Frontal cortex (tissue), 4 donors: ENCODE results near the gene PTPRJ. TPM values are rescaled to one million over a fixed set of nuclear protein-coding genes. Genes with fewer than 3 reads are reported as not detected.

Experiments
- DNase-seq, 2 donors: peaks; one replicate each; pipeline ENCODE4 v3.0.0; 2012; ENCODE audit warnings: low spot score in 2 of 2
- FAIRE-seq: peaks from 2 replicates; lab custom pipeline; 2012; peaks lifted over from hg19 to GRCh38; lab: Jason Lieb, UNC
- total RNA-seq: library from RNA; depleted of rRNA; stranded (reverse); fragments of >200 nt; gene quantifications from one replicate; pipeline ENCODE4 v1.2.3, GENCODE V29; 2014
- donor health status: control.
- donor health status: control.
- donor health status: control.

The PTPRJ gene
- total RNA-seq, 1 donor from 2014 or later: 17.1 TPM

DNA sequence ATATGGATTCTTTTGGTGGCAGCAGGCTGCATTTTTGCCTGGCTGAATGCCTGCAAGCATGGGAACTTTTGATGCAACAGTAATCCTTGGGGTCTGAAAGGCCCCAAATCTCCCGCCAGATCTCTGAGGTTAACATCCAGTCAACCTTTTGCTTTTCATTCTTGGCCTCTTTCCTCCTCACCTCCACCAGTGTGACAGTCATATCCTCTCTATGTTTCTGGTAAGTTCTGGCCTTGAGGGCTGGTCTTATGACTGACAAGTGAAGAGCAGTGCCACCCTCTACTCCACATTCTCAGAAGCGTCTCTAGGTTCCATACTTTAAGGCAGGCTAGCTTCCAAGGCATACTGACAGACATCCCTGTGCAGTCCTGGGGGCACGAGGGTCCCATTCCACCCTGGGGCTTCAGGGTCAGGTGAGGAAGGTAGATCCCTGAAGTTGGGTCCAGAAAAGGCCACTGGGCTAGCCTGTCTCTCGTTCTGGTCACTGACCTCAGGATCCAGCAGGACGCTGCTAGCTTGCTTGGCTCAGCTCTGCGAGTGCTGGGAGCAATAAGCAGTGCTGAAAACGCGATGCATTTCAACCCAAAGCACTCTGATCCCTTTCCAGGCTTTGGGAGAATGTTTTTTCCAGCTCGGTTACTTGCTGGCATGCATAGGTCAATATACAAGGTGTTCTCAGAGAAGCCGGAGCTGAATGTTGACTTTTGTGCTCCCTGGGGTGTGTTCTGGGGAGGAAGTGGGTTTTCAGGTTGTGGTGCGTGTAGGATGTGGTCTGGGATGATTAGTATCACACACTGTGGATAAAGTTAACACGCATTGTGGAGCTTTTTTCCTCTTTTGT, 75.2 kb downstream of the PTPRJ start:
- FAIRE-seq (no peak), DNase-seq (no peak)

DNA sequence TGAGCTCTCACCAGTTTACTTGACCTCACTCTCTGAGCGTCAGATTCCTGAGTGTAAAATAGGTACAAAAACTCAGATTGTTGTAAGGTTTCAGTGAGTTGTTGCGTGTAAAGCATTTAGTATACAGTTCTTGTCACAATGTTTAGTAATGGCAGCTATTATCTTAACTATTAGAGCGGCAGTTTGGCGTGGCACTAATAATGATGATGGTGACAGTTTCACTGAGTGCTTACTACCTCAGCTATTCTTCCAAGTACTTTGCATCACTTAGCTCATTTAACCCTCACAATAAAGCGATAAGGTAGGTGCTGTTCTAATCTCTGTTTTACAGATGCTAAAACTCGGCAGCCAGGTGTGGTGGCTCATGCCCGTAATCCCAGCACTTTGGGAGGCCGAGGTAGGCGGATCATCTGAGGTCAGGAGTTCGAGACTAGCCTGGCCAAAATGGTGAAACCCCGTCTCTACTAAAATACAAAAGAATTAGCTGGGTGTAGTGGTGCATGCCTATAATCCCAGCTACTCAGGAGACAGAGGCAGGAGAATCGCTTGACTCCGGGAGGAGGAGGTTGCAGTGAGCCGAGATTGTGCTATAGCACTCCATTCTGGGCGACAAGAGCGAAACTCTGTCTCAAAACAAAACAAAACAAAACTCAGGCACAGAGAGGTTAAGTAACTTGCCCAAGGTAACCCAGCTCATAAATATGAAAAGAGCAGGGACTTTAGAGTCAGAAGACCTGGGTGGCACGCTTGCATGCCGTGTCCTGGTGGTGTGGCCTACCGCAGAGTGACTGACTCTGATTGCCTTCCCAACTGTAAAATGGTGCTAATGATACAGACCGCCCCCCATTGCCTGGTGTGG, 76.2 kb downstream of the PTPRJ start:
- DNase-seq (no peak), FAIRE-seq (no peak)

DNA sequence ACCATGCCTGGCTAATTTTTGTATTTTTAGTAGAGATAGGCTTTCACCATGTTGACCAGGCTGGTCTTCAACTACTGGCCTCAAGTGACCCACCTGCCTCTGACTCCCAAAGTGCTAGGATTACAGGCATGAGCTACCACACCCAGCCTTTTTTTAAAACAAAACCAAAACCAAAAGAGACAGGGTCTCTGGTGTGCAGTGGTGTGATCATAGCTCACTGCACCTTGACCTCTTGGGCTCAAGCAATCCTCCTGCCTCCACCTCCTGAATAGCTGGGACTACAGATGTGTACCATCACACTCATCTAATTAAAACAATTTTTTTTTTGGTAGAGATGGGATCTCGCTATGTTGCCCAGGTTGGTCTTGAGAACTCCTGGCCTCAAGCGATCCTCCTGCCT, 77.7 kb downstream of the PTPRJ start:
- FAIRE-seq: no peak
- no peak for DNase-seq

DNA sequence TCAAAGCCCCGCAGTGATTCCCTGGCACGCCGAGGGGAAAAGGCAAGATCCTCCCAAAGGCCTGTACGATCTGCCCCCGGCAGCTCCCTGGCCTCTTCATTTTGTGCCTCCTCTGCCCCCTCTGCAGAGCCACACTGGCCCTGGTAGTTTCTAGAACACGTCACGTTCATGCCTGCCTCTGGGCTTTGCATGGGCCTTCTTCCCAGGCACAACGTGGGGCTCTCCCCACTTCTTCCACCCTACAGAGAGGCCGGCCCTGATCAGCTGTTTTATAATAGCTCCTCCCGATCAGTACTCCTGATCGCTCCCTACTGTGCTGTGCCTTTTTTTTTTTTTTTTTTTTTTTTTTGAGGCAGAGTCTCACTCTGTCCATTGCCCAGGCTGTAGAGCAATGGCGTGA, 78.4 kb downstream of the PTPRJ start:
- FAIRE-seq (no peak), DNase-seq (no peak)

DNA sequence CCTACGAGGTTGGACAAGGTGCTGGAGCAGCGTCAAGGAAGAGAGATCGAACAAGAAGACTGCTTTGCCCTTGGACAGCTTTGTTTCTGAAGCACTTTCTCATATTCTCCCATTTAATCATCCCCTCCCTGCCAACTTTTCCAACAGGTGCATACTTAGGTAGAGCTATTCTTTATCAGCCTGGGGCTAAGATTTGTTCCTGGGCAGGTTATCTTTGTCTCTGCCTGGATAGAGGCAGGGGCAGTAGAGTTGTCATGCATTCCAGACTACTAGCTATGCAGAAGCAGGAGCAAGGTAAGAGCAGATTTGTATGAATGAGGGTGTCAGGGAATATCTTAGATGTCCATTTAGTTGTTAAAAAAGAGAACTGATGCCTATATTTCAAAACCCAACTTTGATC, 82.3 kb downstream of the PTPRJ start:
- FAIRE-seq (no peak), DNase-seq (no peak)

DNA sequence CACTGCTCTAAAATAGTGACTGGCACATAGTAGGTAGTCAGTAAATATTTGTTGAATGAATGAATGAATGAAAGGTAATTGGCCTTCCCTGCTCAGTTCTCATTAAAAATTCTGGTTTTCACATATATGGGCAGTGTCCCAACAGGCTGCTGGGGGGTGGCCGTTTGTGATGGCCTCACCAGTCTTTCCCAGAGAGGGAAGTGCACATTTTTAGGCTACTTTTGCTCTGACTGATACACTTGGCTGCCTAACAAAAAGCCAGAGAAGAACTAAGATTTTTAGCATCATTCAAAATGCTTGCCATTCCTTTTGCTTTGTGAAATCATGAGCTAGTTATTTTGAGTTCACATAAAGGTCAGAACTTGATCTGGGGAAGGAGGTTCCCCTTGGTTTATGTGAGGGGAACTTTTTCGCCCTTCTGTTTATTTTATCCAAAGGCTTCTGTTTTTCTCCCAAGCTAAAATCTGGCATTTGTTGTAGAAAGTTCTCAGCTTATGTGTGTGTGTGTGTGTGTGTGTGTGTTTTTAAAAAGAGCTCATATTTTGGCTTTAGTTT, 83.1 kb downstream of the PTPRJ start:
- no peak for FAIRE-seq
- DNase-seq: peak in 1 of 2 donors; percentile 36

DNA sequence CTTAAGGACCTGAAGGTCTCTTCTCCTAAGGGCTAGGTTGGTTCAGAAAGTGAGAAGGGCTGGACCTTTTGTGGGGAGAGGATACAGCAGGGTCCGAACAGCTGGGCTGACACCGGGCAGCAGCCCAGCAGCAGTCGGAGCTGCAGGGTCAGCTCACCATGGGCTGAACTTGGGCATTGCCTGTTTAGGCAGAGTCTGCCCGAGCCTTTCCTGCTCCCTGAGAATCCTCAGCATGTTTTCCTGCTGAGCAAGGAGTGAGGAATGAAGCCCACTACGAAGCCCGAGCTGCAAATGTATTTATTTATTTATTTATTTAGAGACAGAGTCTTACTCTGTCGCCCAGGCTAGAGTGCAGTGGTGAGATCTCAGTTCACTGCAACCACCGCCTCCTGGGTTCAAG, 83.9 kb downstream of the PTPRJ start:
- FAIRE-seq (no peak), DNase-seq (no peak)

DNA sequence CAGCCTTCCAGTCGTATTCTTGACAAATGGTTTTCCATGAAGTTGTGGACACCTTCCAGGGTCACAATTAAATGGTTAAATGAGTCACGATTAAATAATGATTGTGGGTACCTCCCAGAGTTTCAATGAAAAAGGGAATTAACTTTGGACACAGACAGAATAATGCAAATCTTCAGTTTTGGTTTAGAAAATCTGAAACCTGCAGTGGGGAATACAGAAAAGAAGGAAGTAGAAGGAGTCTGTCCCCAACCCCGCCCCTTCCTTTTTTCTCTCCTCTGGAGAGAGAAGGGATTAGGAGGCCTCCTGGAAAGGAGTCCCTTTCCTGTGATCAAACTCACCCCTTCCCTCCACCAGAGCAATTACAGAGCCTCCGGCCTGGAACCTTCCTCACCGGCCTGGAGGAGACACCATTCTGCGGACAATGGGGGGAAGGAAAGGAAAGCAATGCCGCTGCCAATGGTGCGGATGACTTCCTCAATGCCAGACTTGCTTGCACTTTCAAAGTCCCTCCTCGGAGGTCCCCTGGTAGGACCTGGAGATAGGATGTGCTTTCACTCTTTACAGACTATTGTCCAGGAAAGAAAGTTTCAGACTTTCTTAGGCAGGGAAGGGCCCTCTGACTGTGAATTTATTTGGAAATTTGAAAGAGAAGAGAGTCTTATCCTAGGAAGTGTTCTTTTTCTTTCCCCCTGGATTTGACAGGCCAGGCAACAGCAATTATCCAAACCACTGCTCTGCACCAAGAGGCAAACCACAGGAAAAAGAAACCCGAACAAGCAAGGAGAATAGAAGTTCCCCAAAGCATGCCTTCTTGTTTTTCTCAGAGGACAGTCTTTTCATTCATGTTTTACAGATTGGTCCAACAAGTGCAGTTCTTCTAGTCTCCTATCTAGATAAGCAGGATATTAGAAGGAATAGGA, 86.8 kb downstream of the PTPRJ start:
- DNase-seq (no peak), FAIRE-seq (no peak)

DNA sequence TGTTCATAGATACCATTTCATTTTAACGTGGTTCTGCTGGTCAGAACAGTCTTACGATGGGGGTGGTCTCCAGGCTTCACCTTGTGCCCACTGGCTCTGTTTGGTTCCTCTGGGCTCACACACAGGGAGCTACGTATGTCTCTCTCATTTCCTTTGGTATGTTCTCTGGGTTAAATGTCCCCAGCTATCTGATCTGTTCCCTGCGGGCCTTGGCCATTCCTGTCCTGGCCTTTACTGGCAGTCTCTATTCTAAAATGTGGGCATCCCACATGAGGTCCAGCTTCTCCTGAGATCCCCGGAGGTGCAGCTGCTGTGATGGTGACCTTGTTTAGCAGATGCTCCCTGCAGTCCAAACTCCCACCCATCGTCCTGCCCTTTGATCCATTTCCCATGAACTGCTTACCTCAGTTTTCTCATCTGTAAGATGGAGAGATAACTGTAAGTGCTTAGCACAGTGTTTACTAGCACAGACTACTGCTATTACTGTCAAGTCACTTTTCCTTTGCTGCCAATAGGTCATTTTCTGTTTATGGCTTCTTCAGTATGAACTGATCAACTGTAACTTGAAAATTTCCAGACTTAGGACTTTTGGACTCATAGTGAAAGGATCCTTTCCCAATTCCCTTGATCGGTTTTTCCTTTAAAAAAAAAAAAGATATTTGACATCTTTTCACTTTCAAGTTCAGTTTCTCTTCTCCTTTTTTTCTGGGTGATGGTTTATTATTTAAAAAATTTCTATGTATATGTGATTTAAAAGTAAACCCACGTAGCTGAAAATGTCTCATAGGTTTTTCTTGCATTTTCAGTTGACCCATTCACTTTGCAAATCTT, 92.9 kb downstream of the PTPRJ start:
- no peak for FAIRE-seq

DNA sequence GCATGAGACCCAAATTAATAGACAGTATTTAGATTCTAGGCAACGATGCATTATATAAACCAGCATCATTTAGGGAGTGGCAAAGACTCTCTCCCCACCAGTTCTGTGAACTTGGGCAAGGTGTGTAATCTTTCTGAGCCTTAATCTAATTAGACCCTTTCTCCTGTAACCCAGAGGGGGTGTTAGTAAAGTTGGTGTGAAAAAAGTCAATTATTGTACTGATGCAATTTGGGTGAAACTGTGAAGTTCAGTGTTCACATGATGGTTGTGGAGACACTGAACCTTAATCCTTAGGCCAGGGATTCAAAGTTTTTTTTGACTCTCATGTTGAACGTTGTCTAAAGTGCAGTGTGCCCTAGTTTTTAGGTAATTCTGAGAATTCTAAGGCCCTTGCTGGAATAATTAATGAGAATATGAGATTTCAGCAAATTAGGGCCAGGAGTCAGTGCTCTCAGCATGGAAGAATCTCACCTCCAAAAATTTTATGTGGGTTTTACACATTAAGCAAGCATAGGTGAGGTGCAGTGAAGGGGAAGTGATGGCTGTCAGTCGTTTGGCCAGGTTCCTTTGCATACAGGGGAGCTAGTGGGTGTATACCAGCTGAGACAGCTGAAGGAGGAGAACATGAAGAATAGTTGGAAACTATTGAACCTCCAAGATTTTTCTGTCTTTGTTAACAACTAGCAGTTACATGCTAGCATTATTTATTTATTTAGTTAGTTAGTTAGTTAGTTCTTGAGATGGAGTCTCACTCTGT, 94.2 kb downstream of the PTPRJ start:
- FAIRE-seq (no peak), DNase-seq (no peak)

More for the DNA sequence above, 92.9 kb downstream of the PTPRJ start:
- DNase-seq: no peak

DNA sequence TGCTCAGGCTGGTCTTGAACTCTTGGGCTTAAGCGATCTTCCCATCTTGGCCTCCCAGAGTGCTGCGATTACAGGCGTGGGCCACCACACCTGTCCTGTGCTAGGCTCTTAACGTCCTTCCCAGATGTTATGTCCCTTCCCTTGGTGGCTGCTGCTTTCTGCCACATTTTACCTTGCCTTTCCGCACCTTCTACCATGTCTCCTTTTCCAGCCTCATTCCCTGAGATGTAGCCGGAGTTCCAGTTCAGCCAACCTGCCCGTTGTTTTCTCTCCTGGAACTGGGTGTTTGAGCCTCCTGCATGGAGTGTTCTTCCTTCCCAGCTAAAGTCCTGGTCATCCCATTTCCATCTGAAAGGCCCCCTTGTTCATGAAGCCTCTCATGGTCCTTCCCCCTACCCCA, 95.3 kb downstream of the PTPRJ start:
- FAIRE-seq (no peak), DNase-seq (no peak)

DNA sequence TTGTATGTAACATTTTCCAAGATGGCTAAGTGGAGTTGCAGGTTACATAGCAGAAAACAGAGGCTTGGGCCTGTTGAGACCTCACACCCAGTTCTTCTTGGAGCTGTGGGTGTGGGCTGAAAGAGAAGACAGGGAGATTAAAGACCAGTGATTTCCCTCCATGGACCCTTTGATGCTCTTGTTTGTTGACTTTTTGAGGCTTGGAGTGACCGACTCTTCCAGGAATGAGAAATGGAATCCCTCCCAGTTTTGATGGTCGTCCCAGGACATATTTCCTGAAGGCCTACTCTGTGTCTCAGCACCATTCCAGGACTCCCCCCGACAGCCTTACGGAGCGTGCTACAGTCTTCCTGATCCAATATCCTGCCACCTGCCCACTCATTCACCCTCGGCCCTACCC, 96.9 kb downstream of the PTPRJ start:
- DNase-seq: no peak
- no peak for FAIRE-seq

DNA sequence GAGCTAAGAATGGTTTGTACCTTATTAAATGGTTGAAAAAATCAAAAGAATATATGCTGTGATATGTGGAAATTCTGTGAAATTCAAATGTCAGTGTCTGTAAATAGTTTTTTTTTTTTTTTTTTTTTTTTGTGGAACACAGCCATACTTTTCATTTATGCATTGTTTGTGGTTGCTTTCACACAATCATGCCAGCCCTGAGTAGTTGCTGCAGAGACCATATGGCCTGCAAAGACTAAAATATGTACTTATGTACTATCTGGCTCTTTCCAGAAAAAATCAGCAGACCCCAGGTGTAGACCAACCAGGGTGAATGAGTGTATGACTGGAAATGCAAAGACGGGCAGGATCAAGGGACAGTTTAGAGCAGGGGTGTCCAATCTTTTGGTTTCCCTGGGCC, 98.3 kb downstream of the PTPRJ start:
- DNase-seq (no peak), FAIRE-seq (no peak)

DNA sequence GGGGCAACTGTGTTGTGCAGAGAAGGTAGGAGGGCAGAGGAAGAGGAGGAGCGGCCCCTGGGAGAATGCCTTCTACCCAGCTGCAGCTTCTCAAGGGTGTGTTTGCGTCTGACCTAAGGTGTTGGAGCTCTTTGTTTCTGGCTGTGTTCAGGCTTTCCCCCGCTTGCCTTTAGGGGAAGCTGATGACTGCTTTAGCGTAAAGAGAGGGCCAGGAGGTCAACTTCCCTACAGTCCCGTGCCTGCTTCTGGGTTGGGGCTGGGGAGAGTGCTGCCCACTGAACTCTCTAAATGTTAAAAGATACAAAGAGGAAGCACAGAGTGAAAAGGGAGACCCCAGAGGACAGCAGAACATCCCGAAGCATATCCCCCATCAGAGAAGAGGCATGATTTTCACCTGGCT, 99.2 kb downstream of the PTPRJ start:
- FAIRE-seq (no peak), DNase-seq (no peak)

DNA sequence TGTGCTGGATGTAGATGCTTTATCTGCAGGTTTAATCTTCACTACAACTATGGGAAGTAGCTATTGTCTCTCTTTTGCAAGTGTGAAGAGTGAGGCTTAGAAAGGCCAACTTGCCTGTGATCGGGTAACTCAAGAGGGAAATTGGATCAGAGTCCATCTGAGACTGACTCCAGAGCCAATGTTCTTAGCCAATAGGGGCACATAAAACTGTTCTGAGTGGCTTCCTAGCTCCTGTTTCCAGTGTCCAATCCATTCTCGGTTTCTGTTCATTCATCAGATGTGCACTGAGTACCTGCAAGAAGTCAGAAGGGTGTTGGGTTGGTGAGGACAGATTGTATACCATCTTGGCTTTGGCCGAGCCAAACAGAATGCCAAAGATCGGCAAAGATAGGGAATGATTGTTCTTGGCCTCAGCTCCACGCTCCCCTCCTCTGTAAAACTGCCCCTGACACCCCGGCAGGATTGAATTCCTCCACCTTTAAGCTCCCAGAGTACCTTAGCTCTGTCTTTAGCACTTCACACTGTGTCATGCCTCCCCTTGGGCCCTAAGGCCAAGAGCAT, 100.0 kb downstream of the PTPRJ start:
- FAIRE-seq (no peak), DNase-seq (no peak)

DNA sequence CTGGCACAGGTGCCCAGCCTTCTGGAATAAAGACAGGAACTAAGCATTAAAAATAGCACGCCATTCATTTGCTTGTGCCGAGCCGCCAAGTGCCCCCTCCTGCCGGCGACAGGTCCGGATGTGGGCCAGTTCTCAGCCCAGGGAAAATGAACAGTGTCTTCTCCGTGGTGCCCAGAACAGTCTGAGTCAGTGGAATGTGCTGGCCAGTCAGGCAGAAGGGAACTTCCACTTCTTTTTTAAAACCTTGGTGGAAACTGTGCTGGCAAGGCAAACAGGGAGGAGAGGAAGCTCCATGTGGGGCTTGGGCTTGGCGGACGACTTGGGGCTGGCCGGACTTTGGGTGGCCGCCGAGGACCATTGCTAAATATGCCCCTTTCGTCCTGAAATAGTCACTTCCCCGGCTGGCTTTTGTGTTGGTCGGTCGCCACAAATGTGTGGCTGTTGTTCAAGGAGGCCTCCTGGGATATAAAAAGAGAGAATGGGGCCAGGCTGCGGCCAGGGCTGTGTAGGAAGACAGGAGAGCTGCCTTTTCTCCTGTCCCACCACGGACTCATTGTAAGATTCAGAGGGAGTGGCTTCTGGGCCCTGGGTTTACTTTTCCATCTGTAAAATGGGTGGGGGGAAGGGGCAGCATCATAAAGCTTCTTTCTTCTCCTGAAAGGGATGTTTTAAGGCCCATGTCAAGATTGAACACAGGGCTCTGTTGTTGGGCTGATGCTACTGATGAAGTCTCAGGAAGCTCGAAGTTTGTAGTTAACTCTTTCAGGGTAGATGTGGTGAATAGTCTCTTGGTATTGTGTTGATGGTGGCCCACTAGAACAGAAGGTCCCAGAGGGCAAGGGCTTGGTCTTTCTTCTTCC, 101.0 kb downstream of the PTPRJ start:
- peak; percentile 18 to 51 for DNase-seq
- FAIRE-seq: no peak

DNA sequence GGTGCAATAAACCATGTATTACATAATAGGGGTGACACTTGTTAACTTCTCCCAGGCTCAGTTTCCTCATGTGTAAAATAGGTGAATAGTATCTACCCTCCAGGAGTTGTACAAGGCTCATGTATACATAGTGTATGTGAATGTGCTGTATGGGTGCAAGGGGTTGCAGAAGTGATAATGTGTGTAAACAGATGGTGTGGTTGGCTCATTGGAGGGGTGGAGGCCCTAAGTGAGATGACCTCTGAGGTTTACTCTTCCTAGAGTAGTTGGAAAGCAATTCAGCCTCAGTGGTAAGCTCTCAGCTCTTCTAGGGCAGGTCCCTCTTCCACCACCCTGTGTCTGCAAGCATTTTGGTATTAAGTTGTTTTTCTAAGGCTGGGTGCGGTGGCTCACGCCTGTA, 102.4 kb downstream of the PTPRJ start:
- DNase-seq (no peak), FAIRE-seq (no peak)
